Measurements from ENCODE around the gene SLC25A22.

Gene SLC25A22

DNA sequence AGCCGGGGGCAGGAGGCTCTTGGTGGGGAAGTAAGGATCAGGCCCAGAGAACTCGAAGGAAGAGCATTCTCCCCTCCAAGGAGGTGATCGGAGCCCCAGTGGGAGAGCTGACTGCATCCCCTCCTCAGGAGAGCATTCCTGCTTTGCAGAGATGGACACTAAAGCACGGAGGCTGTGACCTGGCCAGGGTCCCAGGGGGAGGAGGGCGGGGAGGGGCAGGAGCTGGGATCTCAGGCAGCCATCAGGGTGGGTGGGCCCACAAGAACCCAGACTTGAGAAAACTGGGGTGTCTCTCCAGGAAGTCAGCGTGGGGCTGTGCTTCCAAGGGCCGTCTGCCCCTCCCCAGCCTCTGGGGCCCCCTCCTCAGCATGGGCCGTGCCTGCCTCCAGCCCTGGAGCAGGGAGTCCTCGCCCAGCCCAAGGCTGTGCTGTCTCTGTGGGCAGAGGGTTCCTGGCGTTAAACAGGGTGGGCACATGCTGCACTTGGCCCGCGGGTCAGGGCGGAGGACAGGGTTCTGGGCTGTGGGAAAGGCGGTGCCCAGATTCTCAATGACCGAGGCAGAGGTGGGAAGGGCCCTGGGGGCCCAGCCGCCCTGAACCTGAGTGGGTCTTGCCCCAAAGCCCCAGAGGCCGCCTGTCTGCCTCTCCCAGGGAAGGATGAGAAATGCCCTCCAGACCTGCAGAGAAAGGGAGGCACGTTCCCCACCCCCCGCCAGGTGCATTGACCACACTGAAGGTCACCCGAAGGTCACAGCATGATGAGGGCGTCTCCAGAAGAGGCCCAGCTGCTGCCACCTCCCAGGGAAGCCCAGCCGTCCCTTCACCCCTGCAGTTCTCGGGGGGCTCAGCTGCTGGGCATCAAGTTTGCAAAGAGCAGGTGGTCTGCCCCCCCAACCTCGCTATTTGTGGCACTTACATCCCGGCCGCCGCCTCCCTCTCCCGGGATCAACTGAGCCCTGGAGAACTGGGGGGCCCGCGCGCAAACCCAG, 8.8 kb downstream of the SLC25A22 start:
- DNase-seq (ENCODE audit: low read depth): no peak

- no peak for DNase-seq (ENCODE audit: low read depth)
Observed at GRCh38 chr11:788009-788640, 10.0 kb downstream of the SLC25A22 start.

GRCh38 chr11:787084-787675, 10.9 kb downstream of the SLC25A22 start:
- no peak for DNase-seq (ENCODE audit: low read depth)

GRCh38 chr11:786235-787083, 11.6 kb downstream of the SLC25A22 start:
- no peak for DNase-seq (ENCODE audit: low read depth)

GRCh38 chr11:783581-784015, 14.5 kb downstream of the SLC25A22 start:
- no peak for DNase-seq (ENCODE audit: low read depth)

DNA sequence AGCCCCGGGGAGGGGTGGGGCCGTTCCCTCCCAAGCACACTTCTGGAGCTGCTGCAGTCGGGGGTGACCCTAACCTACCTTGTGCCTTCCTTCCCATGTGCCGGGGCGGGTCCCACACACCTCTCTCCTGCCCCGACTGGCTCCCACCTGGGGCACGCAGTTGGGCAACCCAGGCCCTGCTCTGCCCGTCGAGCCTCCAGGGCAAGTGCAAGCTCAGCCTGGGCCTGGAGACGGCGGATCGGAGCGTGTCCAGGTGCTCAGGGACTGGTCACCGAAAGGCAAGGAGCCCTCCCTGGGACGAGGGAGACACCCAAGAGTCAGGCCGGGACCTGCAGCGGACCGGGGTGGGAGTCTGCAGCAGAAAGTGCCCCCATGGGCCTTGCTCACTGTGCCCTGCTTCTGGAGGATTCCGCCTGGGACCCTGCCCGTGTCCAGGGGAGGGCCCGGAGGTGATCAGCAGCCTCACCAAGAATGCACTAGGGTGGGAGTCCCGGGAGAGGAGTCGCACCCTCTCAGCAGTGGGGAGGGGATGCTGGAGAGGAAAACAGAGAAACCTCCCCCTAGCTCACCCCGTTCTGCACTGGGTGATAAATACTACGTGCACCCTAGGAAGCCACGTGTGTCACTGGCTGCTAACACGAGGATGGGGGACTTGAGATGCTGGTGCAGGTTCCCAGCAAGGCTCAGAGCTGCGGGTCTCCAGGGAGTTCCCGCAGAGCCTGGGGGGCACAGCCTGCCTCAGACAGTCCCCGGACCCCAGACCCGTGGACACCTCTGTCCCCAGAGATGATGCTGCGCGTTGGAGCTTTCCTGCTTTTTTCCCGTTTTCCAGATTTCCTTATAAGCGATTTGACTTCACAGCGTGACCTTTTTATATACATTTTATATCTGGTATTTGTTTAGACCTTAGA, 15.6 kb downstream of the SLC25A22 start:
- no peak for DNase-seq (ENCODE audit: low read depth)

- no peak for DNase-seq (ENCODE audit: low read depth)
Observed at GRCh38 chr11:779955-780532, 18.0 kb downstream of the SLC25A22 start.

GRCh38 chr11:778976-779954, 18.8 kb downstream of the SLC25A22 start:
- DNase-seq (ENCODE audit: low read depth): no peak

DNA sequence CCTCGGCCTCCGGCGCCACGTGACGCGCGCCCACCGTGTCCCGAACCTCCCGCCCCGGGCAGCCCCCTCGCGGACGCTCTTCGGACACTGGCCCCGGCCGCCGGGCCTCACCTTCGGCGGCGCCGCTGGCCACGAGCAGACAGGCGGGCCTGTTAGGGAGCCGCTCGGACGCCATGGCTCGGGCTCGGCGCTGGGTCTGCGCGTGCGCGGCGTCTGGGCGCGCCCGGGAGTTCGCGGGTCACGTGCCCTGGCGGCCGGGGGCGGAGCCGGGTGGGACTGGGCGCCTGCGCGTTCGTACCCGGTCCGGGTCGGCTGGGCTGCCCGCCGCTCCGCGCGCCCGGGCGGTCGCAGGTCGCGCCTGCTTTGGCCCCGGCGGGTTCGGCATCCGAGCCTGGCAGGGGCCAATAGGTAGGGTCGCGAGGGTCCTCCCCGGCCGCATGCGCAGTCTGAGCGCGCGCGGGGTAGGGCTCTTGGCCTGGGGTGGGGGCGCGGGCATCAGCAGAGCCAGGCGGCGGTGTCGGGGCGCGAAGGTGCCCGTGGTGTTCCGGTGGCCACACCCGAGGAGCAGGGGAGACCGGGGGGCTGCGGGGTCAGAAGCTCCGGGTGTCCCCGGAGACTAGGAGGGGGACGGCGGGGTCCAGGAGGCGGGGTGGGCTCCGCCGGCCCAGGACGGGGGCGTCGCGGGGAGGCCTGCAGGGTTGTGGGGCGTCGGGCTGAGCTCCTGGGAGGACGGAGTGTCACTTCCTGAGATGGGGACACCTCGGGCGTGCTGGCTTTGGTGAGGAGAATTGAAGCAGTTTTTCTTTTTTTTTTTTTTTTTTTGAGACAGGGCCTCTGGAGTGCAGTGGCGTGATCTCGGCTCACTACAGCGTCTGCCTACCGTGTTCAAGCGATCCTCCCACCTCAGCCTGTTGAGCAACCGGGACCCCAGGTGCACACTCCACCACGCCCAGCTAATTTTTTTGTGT, 20.5 kb downstream of the SLC25A22 start, which contains the start of gene GATD1:
Gene GATD1, minus strand, starts transcription at position 200 of the 968 bp plus-strand sequence. Its CDS starts 25 bp downstream, at position 175.
- DNase-seq (ENCODE audit: low read depth): peak; percentile 93

- DNase-seq (ENCODE audit: low read depth): peak; percentile 13
Observed at GRCh38 chr11:776561-777287, 21.4 kb downstream of the SLC25A22 start.

DNA sequence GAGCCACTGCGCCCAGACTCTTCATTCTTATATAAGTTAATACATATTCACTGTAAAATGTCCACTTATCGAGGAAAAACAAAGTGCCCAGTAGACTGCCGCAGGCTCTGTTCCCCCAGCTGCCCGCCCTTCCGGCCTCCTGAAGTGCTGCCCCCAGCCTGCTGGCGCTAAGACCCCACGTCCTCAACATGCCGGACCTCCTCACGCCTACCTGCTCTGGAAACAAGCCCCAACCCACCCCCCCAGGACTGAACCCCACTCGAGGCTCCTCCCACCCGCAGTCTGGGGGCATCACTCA, 21.9 kb downstream of the SLC25A22 start:
- DNase-seq (ENCODE audit: low read depth): no peak

DNA sequence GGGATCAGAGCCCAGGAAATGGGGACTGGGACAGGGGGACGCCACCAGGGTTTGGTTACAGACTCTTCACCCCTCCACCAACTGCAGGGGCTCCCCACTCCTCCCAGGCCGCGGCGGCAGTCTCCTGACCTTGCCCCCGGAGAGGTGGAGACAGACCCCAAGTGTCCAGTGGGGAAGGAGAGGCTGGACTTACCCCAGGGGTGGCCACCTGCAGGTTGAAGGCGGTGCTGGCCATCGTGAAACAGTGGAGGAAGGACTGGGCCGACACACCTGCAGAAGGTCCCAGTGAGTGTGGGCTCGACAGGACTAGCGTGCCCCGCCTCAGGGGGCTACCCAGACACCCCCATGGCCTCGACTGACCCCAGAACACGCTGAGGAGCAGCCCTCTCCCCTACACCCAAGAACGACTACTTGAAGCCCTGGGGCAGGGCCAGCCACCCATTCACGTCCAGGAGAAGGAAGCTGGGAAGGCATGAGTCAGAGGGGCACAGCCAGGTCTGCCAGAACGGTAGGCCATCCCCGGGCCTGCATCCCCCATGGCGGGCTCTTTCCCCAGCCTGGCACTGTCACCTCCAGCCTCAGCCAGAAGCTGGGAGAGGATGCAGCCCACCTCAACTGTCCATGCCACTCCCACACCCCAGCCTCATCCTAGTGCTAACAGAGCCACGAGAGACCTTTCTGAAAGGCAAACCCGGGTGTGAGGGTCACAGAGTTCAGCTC, 23.0 kb downstream of the SLC25A22 start:
- DNase-seq (ENCODE audit: low read depth): no peak

DNA sequence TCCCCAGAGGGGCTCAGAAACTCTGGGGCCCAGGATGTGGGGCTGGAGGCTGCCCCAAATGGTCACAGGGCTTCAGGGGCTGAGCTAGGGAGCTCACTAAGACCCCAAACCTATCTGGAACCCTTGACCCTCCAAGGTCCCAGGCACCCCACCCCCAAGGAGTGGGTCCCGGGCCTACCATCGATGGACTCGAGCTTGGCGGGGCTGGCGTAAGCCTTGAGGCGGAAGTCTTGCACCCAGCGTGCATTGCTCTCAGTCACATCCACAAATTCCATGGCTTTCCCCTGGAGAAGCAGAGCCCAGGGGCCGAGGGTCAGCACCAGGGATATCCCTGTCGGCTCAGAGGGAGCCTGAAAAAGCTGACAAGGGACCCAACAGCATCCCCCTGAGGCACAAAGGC, 24.3 kb downstream of the SLC25A22 start:
- DNase-seq (ENCODE audit: low read depth): no peak

DNA sequence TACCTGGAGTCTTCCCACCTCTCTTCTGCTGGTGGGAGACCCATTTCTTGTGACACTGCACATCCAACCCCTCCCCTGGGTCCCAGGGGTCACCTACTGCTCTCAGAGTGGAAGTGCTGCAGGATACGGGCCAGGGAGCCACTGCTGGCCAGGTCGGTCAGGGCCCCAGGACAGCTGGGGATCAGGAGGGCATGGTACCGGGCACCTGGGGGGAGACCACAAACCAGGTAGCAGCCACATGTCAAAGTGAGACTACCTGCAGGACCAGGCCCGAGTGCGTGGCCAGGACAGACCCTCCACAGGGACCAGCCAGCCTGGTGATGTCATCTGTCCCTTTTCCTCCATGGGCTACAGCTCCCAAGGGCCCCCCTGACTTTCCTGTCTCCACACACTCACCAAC, 24.7 kb downstream of the SLC25A22 start:
- no peak for DNase-seq (ENCODE audit: low read depth)

DNA sequence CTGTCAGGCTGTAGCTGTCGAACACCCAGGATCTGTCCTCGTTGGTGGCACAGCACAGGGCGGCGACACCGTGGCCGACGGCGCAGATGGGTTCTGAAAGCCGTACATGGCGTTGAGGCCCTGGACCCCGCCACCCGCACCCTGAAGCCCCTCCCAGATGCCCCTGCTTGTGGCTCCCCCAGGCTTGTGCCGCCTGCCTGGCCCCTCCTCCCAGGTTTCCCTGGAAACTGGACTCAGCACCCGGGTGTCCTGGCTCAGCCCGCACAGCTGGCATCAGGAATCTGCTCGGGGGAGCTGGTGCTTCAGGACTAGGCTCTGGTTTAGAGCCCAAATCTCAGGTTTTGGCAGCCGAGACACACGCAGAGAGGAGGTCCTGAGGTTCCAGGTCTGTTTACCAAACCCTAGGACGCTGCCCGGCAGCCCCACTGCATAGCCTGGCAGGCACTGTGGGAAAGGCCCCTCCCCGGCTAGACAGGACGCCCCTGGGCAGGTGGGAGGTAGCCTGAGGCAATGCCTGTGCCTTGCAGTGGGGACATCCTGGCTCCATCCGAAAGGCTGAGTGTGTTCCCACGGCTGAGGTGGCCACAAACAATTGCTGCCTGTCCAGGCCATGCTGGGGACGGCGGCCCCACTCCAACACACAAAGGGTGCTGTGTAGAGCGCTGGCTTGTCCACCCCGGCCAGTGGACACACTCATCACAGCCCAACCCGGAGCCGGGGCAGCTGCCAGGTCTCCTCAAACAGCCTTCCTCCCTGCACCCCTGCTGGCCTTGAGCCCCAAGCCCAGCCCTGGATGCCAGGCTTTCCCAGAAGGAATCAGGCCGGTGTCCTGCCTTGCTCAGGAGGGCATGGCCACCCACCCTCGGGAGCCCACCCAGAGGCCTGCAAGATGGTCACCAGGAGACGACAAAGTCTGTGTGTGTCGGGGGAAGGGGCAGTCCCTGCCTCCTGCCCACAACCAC, 25.4 kb downstream of the SLC25A22 start:
- DNase-seq (ENCODE audit: low read depth): no peak
